Activated CD4-positive, alpha-beta T cell treated with anti-CD3 and anti-CD28 coated beads, Interleukin-2, amount 50 U/mL, for 16 hours (primary cell): ENCODE results near the gene ARSI.
A peak's percentile ranks its signal among the peaks of the same experiment; 100 is the strongest.

Experiments
- DNase-seq: peaks from one replicate; pipeline ENCODE4 v3.0.0-alpha.2; 2020

ARSI gene

DNA sequence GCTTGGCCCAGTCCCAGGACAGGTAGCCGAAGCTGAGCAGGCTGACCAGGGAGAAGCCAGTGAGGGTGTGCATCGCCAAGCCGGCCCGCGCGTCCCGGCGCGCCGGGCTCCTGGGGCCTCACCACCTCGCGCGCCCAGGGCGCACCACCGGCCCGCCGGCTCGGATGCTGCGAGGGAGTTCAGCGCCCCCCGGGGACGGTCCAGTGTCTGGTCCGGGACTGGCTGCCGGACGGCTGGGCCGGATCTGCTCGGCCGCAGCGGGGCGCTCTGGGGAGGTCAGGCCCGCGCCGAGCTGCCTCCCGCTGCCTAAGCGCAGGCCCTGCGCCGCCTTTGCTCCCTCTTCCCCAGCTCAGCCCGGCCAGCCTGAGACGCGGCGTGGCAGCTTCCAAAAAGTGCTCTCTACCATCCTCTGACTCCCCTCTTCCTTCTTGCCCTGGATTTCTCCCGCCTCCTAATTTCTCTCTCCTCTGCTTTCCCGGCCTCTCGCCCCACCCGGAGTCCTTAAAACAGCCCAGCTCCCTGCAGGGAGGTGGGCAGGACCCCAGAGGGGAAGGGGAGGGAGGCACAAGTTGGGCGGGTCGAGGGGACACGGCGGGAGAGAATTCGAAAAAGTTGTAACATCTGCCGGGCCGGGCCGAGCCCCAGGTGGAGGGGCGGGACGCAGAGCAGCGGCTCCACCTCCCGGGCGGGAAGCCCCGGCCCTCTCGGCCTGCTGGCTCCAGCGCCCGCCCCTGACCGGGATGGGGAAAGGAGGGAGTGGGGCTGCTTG lies at the start of gene ARSI:
ARSI (minus strand) TSS at position 605 of the 769 bp plus-strand sequence; CDS start at position 73, 532 bp downstream.
- no peak for DNase-seq

- DNase-seq, result peak; percentile 62
Measured at GRCh38 chr5:150350524-150351344, 48.0 kb upstream of the ARSI start.

DNA sequence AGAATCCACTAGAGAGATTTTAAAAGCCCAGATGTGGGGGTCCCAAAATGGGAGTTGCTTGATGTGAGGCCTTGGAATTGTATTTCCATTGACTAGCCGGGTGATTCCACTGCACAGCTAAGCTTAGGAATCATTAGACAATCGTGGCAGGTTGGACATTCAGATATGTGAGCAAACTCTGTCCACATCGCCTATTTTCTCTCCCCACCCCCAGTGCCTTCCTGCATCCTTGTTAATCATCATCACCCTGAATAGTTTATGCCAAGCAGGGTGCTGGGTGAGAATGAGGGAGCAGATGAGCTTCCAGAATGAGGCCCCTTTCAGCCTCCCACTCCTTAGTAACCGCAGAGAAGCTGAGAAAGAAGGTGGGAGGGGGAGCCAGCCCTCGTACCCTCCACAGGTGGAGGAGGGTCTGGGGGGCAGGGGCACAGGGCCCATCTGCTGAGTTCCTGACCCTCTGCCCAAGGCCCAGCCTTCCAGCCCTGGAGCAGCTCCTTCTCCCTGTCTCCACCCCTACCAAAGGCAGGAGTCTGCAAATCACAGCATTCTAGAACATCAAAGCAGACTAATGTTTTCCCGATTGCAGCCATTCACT lies 47.1 kb upstream of the ARSI start:
- no peak for DNase-seq

GRCh38 chr5:150347451-150347850 lies 44.7 kb upstream of the ARSI start:
- no peak for DNase-seq

- DNase-seq, result no peak
Measured at GRCh38 chr5:150347003-150347402, 44.3 kb upstream of the ARSI start.

DNA sequence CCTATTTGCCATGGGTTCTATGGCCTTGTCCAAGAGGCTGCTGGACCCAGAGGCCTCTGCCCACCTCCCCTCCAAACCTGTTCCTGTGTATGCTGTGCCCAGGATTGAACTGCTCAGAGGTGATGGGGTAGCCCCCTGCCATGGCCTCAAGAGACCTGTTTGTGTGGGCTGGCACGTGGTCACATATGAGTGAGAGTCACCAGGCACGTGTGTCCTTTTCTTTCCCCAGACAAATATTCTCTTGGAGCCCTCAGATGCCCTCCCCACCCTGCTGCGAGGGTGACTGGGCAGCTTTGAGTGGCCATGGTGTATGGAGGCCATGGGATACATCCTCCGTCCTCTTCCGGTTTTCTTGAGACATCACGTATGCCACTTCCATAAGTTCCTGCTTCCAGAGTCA lies 43.9 kb upstream of the ARSI start:
- no peak for DNase-seq

DNA sequence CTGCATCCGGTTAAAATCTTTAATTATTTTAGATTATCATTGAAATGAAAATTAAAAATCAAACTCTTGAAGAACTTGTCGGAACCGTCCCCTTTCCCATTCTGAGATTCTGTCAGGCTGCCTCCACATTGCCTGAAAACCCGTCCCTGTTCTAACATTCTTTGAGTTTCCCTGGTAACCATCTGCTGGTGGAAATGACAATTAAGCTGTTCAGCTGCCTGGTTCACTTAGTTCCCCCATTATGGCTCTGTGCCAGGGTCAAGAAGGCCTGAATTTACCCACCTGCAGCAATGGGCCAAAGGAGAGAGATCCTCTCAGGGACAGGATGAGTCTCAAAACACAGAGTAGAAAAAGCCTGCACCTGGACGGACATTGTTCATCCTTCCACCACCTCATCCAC lies 43.0 kb upstream of the ARSI start:
- DNase-seq, result no peak

DNA sequence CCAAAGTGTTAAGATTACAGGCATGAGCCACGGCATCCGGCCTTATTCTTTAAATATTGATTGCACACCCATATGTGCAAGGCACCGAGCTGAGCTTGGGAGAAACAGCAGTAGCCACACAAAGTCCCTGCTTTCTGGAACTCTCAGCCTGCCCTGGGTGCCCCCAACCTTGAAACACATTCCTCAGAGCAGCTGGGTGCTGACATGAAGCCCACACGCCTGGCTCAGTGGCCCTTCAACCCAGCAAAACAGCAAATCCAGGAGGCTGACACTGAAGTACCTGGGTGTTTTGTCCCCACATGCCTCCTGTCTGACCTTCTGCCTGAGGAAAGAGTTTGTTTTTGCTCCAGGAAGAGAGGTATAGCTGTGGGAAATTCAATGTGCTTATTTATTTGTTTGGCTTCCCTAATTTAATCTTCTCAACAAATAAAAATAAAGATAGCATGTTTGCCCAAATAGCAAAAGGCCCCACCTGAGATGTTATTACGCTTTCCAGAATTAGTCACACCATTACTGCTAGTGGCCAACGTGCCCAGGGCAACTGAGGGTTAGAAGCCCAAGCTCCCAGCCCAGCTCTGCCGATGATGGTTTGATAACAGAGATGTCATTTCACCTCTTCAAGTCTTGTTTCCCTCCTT lies 41.4 kb upstream of the ARSI start:
- no peak for DNase-seq

GRCh38 chr5:150342583-150342982 lies 39.9 kb upstream of the ARSI start:
- no peak for DNase-seq

- no peak for DNase-seq
Measured at GRCh38 chr5:150341989-150342388, 39.3 kb upstream of the ARSI start.

DNA sequence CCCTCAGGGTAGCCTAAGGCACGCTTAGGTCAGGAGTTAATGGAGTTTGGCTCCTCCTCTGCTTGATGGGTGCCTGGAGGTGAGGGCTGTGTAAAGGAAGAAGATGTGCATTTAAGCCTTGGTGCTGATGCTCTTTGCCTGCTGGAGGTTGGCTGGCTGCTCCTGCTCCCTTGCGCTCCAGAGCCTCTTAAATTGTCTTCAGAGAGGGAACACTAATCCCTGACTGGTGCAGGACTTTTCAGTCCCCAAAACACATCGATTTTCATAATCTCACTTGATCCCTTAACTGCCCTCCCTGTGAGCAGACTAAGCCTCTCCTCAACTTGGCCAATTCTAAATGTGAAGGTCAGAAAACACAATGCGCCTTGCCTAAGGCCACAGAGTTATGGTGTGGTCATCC lies 38.6 kb upstream of the ARSI start:
- no peak for DNase-seq

DNA sequence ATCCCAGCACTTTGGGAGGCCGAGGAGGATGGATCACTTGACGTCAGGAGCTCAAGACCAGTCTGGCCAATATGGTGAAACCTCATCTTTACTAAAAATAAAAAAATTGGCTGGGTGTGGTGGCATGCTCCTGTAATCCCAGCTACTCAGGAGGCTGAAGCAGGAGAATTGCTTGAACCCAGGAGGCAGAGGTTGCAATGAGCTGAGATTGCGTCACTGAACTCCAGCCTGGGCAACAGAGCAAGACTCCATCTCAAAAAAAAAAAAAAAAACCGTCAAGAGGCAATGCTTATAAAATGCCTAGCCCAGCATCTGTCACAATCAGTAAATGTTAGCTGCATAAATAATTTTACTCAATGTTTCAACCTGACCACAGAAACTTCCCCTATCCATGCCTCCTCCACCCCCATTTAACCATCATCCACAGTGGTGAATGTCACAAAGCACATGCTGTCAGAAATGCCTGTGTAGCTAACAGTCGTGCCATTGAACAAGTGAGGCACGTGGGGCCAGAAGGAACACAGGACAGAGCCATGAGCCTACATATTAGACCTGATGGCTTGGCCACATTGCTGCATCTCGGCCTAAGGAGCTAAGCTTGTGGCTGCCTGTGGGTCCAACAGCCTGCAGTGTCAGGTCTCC lies 38.0 kb upstream of the ARSI start:
- DNase-seq, result no peak

DNA sequence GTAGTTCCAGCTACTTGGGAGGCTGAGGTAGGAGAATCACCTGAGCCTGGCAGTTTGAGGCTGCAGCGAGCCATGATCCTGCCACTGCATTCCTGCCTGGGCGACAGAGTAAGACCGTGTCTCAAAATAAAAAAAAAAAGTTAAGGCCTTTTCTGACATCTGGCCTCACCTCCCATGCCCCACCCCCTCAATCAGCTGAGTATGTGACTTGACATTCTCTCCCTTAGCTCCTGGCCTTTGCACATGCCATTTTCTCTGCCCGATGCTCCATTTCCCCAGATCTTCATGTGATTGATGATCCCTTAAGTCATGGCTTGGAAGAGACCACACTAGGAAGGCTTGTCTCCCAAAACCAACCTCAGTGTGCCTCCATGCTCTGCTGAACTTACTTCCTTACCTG lies 37.1 kb upstream of the ARSI start:
- no peak for DNase-seq

- no peak for DNase-seq
Measured at GRCh38 chr5:150339165-150339564, 36.5 kb upstream of the ARSI start.

- DNase-seq, result no peak
Measured at GRCh38 chr5:150338546-150338945, 35.8 kb upstream of the ARSI start.

DNA sequence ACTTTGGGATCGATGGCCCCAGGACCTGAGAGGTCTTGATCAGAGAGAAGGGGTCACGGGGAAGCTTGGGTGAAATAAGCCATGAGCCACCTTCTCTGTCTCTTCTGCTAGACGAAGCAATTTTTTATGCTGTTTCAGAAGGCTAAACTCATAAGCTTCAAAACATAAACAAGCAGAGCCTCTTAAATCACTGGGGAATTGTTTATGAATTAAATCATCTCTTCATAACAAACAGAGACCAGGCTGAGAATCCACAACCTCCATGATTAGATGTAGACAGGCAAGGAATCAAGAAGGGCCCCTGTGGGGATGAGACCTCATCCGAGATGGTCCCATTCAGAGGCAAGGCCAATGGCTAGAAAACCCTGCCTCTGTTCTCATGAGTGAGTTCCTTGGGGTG lies 33.1 kb upstream of the ARSI start:
- no peak for DNase-seq

DNA sequence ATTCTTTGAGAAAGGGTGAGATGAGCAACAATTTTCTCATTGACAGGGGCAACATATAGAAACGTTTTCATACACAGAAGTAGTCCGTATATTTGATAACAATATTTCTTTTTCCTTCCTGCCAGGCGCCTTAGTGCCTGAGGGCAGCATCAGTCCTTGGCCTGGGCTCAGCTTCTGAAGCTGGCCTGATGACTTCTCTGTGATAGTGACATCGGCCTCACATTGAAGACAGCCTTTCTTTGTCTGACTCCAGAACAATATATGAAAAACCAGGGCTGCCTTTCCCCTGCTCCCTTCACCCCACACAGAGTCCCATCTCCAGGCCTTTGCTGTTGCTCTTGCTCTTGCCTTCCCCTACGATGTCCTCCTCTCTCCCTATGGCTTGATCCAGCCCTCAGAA lies 30.7 kb upstream of the ARSI start:
- DNase-seq, result no peak

DNA sequence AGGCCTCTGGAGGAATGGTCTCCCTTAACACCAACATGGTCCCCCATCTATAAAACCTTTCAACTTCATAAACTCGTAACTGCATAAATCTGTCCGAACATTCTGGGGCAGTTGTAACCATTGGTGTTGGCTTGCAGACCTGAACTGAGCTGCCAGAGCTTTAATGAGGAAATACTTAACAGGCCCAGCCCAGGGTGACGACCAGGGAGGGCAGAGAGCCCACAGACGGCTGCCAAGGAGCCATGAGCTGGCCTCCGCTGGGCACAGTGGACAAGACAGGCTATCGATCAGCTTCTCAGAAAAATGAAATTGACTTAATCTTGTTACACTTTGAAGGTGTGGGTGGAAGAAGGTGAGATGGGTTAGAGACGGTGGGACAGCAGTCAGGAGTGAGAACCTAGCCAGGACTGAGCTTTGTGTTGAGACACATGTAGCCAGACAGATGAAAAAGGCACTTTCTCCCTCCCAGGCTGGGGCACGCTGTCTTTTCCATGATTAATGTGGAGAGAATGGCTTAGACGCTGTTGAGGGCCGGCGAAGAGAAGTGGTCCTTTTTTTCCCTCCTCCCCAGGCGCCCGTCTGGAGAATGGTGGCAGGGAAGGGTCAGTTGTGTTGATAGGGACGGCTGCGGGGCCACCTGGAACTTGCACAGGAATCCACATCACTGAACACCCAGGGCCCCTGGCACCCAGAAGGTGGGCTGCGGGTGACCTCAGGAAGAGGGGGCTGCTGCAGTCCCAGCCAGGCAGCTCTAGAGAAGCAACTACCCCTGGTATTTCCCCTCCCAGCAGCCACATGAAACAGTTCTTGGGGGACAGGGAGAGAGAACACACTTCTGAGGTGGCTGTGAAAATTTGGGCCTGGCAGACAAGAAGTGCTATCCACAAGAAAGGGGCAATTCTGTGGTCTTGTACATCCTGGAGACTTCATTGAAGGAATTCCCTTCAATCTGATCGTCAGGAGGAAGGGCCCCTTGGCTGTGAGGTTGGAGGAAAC lies 27.5 kb upstream of the ARSI start:
- no peak for DNase-seq

DNA sequence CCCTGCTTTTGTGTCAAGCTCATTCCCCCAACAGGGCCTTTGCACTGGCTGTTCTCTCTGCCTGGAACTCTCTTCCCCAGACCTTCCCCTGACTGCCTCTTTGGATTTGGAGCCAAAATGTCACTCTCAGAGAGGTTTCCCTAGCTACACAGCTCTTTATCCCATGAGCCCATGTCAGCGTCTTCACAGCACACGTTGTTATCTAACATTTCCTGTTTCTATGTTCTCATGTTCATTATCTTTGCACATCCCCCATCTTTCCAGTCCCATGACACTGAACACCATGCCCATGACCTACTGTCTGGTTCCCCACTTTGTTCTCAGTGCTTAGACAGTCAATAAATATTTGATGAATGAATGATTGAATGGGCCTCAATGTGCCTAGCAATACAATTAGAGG lies 26.3 kb upstream of the ARSI start:
- no peak for DNase-seq

DNA sequence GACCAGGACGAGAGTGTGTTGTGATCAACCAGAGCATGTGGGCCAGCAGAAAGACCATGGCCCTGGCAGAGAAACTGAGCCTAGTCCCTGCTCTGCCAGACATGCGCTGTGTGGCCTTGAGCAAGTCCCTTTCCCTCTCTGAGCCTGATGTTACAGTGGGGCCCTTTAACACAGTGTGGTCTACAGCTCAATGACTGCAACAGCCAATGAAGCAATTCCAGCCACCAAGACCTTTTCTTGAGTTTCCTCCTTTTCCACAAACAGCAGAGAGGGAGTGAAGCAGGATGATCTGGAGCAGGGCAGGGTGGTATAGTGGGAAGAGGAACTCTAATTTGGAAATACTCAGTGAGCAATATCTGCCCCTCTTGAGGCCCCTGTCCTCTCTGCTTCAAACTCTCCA lies 25.8 kb upstream of the ARSI start:
- DNase-seq, result no peak

DNA sequence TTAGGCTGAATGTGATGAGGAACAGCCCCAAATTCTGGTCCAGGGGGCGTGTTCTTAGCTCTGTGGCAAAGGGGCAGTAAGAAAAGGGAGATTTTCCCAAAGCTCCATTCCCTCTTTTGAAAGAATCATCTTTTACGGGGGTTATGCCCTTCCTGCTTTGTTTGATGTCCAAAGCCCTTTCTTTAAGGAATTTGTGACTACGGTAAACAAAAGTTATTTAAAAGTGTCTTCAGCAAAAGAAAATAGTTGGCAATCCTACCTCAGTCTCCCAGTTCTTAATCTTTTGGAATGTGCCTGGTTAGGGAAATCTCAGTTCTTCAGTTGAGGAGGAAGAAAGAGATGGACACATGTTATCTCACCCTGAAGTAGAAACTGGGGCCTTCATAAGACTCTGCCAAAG lies 24.4 kb upstream of the ARSI start:
- DNase-seq, result no peak

- no peak for DNase-seq
Measured at GRCh38 chr5:150326707-150327106, 24.0 kb upstream of the ARSI start.
